HG03354 (cell line): ENCODE measurements around the gene RETREG2.

Experiments used
- ATAC-seq: cut with Tn5 transposase; IDR thresholded peaks from one replicate; pipeline ENCODE4 v1.9.1; 2021; ENCODE audit warnings: mild to moderate bottlenecking; ENCODE audit not compliant: unreplicated experiment, poor library complexity, severe bottlenecking

RETREG2 gene

DNA sequence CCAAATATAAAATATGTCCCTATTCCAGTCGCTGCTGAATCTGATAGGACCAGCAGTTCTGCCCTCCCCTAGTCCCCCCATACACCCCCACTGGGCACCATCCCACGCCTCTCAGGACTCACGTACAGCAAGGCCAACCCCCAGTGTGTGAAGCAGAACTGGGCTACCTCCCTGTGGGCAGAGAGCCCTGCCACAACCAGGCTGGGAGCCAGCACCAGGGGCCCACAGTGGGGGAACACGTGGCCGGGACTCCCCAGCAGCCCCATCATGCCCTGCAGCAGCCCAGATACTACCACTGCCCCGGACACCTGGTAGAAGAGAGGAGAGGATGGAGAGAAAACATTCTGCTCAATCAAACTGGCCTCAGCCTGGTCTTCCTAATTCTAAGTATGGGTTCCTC, 9.5 kb upstream of the RETREG2 start:
- ATAC-seq = no peak

DNA sequence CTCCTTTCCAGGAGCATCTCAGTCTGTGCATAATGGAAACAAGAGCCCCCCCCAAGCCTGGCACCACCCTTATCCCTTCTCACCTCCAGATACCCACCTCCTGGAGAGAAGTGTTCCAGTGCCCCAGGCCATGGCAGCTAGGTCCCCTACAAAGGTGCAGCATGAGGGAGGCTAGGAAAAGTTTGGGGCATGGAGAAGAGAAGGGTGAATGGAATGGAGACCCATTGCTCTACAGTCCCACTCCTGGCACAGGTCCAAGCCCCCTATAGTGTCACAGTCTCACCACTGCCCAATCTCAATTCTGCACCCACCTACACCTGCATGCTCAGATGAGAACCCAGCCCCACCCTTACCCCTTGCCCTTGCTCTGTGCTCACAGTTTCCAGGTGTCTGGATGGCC, 9.1 kb upstream of the RETREG2 start:
- no peak for ATAC-seq

DNA sequence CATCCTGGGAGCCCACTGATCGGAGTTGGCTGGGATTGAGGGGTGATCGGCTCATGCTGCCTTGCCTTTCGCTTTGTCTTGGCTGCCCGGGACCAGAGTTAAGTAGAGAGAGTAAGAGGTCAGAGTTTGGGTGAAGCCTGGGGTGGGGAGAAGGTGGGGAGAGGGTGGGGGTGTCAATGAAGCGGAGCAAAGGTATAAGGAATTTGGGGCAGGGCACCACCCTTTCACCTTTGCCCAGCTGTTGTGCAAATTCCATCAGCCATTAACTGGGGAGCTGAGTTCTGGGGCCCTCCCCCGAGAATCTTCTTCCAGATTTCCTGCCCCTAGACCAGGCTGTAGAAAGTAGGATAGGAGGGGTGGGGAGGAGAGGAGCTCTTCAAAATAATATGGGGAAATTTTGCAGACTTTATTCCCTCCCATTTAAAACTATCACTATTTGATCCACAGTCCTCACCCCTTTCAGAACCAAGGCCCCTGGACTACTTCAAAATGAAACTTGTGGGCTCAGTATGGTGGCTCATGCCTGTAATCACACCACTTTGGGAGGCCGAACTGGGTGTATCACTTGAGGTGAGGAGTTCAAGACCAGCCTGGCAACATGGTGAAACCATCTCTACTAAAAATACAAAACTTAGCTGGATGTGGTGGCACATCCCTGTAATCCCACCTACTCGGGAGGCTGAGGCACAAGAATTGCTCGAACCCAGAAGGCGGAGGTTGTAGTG, 8.0 kb upstream of the RETREG2 start, which contains the start of gene SLC23A3:
SLC23A3 (minus strand) TSS at position 100 of the 725 bp plus-strand sequence; CDS start at position 55, 45 bp downstream.
- ATAC-seq = no peak

DNA sequence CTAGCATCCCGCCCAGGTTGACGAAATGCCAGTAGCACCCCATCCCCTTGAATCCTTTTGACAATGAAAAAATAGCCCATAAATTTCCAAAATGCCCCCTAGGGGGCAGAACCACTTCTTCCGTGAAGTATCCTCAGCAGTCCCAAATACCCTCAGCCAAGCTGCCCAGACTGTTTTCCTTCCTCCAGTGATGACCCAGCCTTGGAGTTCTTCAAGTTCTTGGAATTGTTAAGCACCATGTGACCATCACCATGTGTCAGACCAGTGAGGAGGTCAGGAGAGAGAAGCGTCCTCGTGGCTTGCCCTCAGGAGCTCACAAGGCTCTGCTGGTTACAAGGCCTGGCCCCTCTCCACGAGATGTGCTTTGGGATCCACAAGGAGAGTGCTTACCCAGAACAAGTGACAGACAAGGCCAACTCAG, 6.8 kb upstream of the RETREG2 start:
- no peak for ATAC-seq

- no peak for ATAC-seq
Observed at GRCh38 chr2:219172231-219173154, 5.6 kb upstream of the RETREG2 start.

GRCh38 chr2:219173176-219173575, 4.9 kb upstream of the RETREG2 start:
- no peak for ATAC-seq

DNA sequence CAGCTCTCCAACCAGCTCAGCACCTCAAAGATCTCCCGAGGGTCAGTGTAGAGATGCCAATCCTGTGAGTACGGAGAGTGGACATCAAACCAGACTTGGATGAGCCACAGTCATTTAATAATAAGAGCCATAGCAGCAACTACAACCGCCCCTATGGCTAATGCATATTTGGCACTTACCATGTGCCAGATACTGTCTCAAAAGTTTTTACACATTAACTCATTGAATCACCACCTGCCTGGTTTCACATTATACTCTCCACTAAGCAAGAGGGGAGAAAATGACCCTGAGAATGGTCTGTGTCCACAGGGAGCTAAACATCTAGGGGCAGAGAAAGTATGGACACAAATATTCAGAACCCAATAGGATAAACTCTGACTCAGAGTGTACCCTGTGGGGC, 3.9 kb upstream of the RETREG2 start:
- no peak for ATAC-seq

DNA sequence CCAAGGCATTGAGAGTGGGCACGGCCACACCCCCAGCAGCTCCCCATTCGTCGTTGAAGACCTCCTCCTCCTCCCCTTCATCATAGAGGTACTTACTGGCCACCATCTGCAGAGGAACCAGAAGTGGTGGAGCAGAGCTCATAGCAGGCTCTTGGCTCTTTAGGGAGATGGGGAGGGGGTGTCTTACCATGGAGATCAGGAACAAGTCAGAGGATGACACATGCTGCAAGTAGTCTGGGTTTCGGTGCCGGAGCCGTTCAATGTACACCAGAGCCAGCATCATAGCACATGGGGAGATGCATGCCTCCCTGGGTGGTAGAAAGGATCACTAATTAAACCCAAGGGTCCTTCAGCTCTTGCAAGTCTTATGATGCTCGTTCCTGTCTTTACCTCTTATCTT, 3.3 kb upstream of the RETREG2 start:
- ATAC-seq = no peak

- no peak for ATAC-seq
Observed at GRCh38 chr2:219175486-219175885, 2.6 kb upstream of the RETREG2 start.

- peak; percentile 36 for ATAC-seq
Observed at GRCh38 chr2:219175928-219176817, 1.9 kb upstream of the RETREG2 start.

DNA sequence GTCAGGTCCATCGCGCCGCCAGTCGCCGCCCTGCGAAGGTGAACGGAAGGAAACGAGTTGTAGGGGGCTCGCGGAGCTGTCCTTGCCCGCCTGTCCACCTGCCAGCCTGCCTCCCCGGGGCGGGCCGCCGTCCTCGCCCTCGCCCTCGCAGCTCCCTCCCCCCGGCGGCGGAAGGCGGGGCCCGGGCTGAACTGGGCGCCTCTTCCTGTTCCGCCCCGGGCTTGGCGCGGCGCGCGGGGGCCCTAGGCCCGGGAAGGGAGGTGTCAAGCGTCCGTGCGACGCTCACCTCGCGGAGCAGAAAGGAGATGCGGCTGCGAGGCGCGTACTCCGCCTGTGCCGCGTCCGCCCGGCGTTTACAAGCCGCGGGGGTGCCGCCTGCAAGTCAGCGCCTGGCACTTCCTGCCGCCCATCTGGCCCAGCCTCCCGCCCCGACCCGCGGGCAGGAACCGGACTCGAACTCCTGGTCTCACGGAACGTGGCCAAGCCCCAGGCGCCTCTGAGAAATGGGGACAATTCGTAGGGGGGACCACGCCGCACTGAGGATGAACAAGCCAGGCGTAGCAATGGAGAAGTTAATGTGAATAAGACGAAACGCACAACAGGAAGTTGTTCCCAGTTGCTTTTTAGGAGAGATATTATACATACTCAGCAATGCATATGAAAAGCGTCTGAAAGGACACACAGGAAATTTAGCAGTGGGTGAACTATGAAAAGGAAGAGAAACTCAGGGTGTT, 1.1 kb upstream of the RETREG2 start, which contains the start of gene CNPPD1:
CNPPD1 (minus strand) TSS at position 108 of the 734 bp plus-strand sequence; CDS start at position 11, 97 bp downstream.
- peak; percentile 76 for ATAC-seq

GRCh38 chr2:219178377-219179175, 501 bp downstream of the RETREG2 start:
- ATAC-seq = peak; percentile 11

DNA sequence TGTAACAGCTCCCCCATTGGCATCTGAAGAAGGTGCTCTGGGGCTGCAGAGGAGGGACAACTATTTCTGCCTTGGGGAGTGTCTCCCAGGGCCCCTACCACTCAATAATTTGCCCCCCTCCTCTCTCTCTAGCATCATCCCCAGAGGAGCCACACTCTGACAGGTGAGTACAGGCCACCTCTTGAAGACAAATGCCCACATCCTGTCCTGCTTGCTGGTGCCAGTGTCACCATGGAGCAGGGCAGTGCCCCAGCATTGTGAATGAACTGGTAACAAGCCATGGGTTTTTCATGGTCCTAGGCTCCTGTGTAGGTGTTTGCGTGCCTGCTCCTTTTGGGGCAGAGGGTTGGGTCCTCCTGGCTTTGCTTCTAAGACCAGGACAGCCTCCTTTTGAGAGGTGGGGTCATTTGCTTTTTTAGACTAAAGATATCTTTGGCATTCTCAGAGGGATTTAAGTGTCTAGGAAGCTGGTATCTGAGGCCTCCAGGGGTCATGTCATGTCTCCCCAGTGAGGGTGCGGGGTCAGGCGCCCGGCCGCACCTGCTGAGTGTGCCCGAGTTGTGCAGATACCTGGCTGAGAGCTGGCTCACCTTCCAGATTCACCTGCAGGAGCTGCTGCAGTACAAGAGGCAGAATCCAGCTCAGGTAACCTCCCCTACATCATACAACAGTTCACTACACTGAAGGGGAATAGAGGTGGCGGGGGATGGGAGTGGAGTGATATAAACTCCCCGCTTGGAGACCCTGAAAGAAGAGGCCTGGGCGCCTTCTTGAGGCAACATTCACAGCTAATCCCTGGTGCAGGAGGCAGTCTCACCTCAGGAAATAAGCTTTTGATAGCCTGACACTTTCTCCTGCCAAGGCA, 1.8 kb downstream of the RETREG2 start:
- ATAC-seq = no peak

DNA sequence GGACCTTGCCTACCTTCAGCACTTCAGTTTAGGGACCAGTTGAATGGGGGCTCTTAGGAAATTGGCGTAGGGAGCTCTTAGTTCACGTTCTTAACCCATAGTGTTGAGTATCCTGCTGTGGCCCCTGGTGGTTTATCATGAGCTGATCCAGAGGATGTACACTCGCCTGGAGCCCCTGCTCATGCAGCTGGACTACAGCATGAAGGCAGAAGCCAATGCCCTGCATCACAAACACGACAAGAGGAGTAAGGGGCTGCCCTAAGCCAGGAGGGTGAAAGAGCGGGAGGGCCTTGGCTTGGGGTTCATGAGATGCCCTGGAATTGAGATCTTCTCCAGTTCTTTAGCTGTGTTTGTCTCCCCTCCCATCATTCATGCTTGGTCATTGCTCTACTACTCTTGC, 2.9 kb downstream of the RETREG2 start:
- no peak for ATAC-seq

DNA sequence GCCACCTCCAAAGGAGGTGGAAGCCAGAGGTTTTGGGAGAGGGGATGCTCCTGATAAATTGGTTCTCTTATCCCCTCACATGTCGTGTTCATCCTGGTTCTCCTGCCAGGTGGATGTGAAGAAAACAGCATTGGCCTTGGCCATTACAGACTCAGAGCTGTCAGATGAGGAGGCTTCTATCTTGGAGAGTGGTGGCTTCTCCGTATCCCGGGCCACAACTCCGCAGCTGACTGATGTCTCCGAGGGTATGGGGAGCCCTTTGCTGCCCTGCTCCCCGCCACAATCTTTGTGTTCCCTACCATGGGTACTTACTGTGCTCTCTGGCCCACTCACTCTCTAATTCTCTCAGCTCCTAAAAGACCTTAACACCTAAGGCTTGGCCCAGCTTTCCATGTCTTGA, 3.5 kb downstream of the RETREG2 start:
- no peak for ATAC-seq

- ATAC-seq = no peak
Observed at GRCh38 chr2:219182331-219183150, 4.5 kb downstream of the RETREG2 start.
